Fibroblast of lung (primary cell): ENCODE measurements around the gene PLXNA4.

ENCODE experiments used
- CTCF ChIP-seq, 2 donors: IDR thresholded peaks in 1 of 2; conservative IDR thresholded peaks in 1 of 2; 1 replicate in 1 of 2; 2 replicates in 1 of 2; pipeline ENCODE4 v1.5.1; 2011 to 2012; ENCODE audit warnings: low read length in 2 of 2, control low read depth in 1 of 2, inconsistent platforms in 1 of 2, low read depth in 1 of 2, mild to moderate bottlenecking in 1 of 2
- EZH2 ChIP-seq: IDR thresholded peaks from 2 replicates; pipeline ENCODE4 v1.5.1; 2012; ENCODE audit warnings: low read length, control low read depth, mild to moderate bottlenecking; ENCODE audit errors: missing control alignments

GRCh38 chr7:132247995-132248618 lies 328.2 kb downstream of the PLXNA4 start:
- TF ChIP-seq CTCF (conservative IDR thresholded peaks at IDR 0.05 in 1 of 2, IDR thresholded peaks at IDR 0.05 in 1 of 2; ENCODE audit: low read depth in 1 of 2, low read length in 2 of 2) (no peak), EZH2 (no peak)
